Activated naive CD4-positive, alpha-beta T cell treated with anti-CD3 and anti-CD28 coated beads, Interleukin-2, amount 50 U/mL, for 72 hours (primary cell): Measurements from ENCODE around the gene KCNMA1. TPM values are rescaled to one million over a fixed set of nuclear protein-coding genes. Genes with fewer than 3 reads are reported as not detected.
A peak's percentile ranks its signal among the peaks of the same experiment; 100 is the strongest.

ENCODE experiments used
- ATAC-seq, 2 donors: fragments of 150-1000 bp; cut with Tn5 transposase; 2 replicates each; pipeline ENCODE4 v1.10.0; 2021; ENCODE audit warnings: mild to moderate bottlenecking in 2 of 2, moderate library complexity in 2 of 2
- DNase-seq, 2 donors: peaks; one replicate each; pipeline ENCODE4 v3.0.0; 2021 to 2022; ENCODE audit warnings: low spot score in 2 of 2
- H3K27ac Mint-ChIP-seq, 2 donors: one replicate each; pipeline ENCODE4 v1.8.0; 2022; ENCODE audit warnings: mild to moderate bottlenecking in 2 of 2, mixed read lengths in 2 of 2
- H3K36me3 Mint-ChIP-seq, 2 donors: one replicate each; pipeline ENCODE4 v1.8.0; 2022; ENCODE audit warnings: mixed read lengths in 2 of 2
- H3K9me3 Mint-ChIP-seq, 2 donors: one replicate each; pipeline ENCODE4 v1.8.0; 2022; ENCODE audit warnings: mixed read lengths in 2 of 2
- total RNA-seq, 2 donors: library from RNA; stranded (reverse); gene quantifications; one replicate each; pipeline ENCODE4 v1.2.3, GENCODE V29; 2022

The KCNMA1 gene
- total RNA-seq, 2 donors from 2014 or later: not detected

DNA sequence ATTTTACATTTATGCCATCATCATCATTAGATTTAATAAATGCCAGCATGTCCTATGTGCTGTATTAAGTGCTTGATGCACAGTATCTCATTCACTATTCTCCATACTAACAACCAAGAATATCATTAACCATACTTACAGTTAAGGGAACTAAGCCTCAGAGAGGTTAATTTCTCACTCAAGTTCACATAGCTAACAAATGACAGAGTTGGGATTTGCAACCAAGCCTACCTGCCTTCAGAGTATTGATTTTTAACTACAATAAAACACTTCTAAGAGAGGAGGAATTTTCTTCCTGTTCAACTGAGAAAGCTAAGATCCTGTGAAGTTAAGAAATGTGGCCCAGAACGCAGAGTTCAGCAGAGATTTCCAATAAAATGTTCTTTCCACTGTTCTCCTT is 403.0 kb downstream of the KCNMA1 start:
- no peak for DNase-seq
- no peaks in the 10 kb centered on the region for H3K36me3 Mint-ChIP-seq
- no peak overlapping the region for H3K27ac Mint-ChIP-seq
- peaks cover 0 to 4% of the 10 kb centered on the region in 2 donors for H3K9me3 Mint-ChIP-seq
- no peak for ATAC-seq

DNA sequence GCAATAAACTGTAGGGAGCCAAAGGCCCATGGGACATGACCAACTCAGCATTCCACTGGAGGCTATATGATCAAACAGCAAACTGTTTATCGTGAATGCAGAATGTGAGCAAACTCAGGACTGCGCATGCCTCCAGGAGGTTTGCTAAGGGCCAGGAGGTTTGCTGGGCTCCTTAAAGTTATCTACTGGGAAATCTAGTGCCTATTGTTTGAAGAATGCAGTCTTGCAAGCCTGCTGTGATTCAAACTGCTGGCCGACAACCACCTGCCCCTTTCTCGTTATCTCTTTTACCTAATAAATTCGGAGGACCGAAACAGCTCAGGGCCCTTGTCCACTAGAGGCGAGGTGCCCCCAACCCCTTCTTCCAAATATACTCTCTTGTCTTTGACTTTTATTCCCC is 404.1 kb downstream of the KCNMA1 start:
- H3K9me3 Mint-ChIP-seq: peaks cover 0 to 4% of the 10 kb centered on the region in 2 donors
- H3K36me3 Mint-ChIP-seq: no peaks in the 10 kb centered on the region
- ATAC-seq (no peak), DNase-seq (no peak)
- no peak overlapping the region for H3K27ac Mint-ChIP-seq

DNA sequence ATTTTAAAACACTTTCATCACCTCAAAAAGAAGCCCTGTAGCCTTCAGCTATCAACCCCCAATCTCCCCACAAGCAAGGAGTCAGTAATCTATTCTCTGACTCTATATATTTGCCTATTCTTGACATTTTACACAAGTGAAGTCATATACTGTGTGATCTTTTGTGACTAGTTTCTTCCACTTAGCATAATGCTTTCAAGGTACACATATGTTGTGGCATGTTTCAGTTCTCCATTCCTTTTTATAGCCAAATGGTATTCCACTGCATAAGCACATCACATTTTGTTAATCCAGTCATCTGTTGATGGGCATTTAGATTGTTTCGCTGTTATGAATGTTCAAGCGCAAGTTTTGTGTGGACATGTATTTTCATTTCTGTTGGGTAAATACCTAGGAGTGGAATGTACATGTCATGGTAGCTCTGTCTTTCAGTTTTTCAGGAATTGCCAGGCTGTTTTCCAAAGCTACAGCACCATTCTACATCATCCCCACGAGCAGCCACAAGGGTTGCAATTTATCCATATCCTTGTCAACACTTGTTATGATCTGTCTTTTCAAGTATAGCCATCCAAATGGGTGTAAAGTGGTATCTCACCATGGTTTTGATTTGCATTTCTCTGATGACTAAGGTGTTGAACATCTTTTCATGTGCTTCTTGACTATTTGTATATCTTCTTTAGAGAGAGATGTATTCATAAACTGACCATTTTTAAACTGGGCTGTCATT is 405.6 kb downstream of the KCNMA1 start:
- Mint-ChIP-seq H3K27ac (no peak overlapping the region), H3K36me3 (no peaks in the 10 kb centered on the region), H3K9me3 (peaks cover 0 to 4% of the 10 kb centered on the region in 2 donors)
- ATAC-seq (no peak), DNase-seq (no peak)

DNA sequence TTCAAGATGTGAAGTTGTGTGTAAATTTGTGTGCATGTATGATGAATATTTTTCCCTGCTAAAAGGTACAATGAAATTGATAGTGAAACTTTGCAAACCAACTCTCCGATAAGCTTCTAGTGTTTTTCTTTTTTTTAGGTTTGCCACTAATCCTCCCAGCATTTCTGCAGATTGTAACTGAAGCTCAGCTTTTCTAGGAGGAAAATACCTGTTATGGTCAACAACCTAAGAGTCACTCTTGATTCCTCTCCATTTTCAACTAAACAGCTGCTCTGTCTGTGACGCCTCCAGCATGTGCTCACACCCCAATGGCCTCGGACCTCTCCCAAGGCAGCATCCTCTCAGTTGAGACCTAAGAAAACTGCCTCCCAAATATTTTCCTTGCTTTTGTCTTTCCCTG is 406.2 kb downstream of the KCNMA1 start:
- H3K27ac Mint-ChIP-seq: peak overlapping the region in 1 of 2 donors; percentile 62
- DNase-seq (no peak), ATAC-seq (no peak)
- peaks cover 0 to 4% of the 10 kb centered on the region in 2 donors for H3K9me3 Mint-ChIP-seq
- H3K36me3 Mint-ChIP-seq: no peaks in the 10 kb centered on the region

DNA sequence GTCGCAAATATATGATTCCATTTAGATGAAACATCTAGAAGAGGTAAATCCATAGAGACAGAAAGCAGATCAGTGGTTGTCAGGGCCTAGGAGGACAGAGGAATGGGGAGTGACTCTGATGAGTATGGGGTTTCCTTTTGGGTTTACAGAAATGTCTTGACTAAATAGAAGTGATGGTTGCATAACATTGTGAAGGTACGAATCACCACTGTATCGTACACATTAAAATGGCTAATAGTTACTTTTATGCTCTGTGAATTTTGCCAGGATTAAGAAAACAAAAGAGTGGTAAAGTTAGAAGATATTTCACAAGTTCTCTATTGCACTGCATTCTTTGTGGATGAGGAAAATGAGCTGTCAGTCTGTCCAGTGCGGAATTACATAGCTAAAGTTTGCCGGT is 407.4 kb downstream of the KCNMA1 start:
- no peak for DNase-seq
- Mint-ChIP-seq H3K9me3 (peaks cover 0 to 4% of the 10 kb centered on the region in 2 donors), H3K27ac (no peak overlapping the region), H3K36me3 (no peaks in the 10 kb centered on the region)
- ATAC-seq: no peak

DNA sequence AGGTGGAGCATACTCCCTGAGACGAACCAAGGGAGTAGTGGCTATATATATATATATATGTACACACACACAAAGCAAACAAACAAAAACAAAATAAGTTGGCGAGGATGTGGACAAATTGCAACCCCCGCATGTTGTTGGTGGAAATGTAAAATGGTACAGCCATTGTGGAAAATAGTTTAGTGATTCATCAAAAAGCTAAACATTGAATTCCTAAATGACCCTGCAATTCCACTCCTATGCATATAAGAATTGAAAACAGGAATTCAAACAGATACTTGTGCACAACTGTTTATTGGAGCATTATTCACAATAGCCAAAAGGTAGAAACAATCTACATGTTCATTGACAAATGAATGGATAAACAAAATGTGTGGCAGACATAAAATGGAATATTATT is 407.9 kb downstream of the KCNMA1 start:
- peaks cover 0 to 4% of the 10 kb centered on the region in 2 donors for H3K9me3 Mint-ChIP-seq
- DNase-seq: no peak
- no peak overlapping the region for H3K27ac Mint-ChIP-seq
- H3K36me3 Mint-ChIP-seq: no peaks in the 10 kb centered on the region
- no peak for ATAC-seq

DNA sequence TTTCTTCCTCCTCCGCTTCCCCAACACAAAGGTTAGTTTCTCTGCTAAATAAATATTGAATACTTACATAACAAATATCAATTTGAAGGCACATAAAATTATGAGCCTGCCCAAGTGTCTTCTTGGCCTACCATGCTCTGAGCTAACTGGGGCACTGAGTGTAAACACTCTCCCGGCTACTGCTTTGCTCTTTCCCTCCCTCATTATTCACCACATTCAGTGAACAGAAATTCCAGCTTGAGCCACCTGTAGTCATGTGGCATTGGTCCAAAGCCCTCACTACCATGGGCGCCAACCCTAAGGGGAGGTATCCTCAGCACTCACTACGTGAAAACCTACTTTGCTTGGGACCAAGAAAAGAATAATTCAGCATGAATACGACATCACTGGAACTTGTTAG is 409.0 kb downstream of the KCNMA1 start:
- Mint-ChIP-seq H3K27ac (no peak overlapping the region), H3K36me3 (no peaks in the 10 kb centered on the region), H3K9me3 (peaks cover 0 to 4% of the 10 kb centered on the region in 2 donors)
- DNase-seq (no peak), ATAC-seq (no peak)

DNA sequence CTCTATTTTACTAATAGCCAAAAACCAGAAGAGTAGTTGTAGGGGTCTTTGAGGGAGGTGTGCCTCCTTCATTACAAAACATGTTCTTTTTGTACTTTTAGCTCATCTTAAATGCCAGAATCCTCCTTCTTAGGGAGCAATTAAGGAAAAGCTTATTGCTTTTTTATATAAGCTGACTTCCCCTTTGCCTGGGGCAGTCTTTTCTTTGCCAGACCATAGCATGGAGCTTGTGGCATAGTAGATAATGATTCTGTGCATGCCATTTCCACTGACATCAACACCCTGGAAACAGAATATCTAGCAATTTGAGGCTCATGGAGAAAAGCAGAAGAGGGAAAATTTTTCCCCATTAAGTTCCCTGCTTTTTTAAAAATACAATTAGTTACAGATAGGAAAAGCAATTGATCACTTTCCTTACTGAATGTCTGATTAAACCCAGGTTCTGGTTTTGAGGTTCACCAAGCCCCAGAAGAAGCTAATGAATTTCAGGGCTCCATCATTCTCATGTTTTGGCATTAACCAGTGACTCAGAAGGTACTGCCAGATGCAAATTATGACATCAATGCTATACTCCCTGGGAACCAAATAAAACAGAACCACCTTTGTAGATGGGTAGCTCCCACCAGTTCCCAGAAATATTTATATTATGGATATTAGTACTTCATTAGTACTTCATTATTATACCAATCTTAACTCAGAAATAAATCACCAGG is 410.6 kb downstream of the KCNMA1 start:
- ATAC-seq (no peak), DNase-seq (no peak)
- H3K27ac Mint-ChIP-seq: no peak overlapping the region
- no peaks in the 10 kb centered on the region for H3K9me3 Mint-ChIP-seq
- H3K36me3 Mint-ChIP-seq: no peaks in the 10 kb centered on the region

DNA sequence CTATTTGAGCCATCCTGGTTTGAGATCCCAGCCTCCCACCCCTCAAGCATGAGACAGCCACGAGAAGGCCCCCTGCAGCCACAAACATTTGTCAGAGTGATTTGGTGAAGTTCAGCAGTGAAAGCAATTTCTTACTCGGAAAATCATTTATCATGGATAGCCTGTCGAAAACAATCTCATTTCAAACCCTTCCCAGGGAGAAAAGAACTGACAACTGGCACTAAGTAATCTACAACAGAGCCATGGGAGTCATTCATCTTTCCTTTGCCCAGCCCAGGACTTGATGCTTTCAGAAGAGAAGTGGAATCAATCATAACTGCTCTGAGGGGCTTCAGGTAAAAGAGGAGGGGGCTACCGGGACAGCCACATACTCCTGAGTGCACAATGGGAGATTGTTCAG is 411.2 kb downstream of the KCNMA1 start:
- ATAC-seq (no peak), DNase-seq (no peak)
- Mint-ChIP-seq H3K36me3 (no peaks in the 10 kb centered on the region), H3K27ac (no peak overlapping the region), H3K9me3 (no peaks in the 10 kb centered on the region)

DNA sequence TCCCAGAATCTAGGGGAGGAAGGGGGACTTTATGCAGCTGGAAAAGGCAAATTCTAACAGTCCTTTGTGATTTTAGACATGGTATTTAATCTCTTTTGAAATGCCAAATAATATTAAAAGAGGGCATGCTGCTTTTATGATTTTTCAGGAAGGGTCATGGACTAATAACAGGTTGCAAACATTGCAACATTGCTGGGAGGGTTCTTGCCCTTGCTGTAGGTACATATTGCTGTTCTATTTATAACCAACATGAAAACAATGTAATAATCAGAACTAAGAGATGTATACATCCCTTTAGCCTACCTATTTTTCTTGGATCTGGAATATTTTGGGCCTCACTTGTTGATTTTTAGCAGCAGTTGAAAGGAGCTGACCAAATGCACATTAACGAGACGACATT is 411.6 kb downstream of the KCNMA1 start:
- Mint-ChIP-seq H3K27ac (no peak overlapping the region), H3K9me3 (no peaks in the 10 kb centered on the region), H3K36me3 (no peaks in the 10 kb centered on the region)
- ATAC-seq: no peak
- DNase-seq: no peak

DNA sequence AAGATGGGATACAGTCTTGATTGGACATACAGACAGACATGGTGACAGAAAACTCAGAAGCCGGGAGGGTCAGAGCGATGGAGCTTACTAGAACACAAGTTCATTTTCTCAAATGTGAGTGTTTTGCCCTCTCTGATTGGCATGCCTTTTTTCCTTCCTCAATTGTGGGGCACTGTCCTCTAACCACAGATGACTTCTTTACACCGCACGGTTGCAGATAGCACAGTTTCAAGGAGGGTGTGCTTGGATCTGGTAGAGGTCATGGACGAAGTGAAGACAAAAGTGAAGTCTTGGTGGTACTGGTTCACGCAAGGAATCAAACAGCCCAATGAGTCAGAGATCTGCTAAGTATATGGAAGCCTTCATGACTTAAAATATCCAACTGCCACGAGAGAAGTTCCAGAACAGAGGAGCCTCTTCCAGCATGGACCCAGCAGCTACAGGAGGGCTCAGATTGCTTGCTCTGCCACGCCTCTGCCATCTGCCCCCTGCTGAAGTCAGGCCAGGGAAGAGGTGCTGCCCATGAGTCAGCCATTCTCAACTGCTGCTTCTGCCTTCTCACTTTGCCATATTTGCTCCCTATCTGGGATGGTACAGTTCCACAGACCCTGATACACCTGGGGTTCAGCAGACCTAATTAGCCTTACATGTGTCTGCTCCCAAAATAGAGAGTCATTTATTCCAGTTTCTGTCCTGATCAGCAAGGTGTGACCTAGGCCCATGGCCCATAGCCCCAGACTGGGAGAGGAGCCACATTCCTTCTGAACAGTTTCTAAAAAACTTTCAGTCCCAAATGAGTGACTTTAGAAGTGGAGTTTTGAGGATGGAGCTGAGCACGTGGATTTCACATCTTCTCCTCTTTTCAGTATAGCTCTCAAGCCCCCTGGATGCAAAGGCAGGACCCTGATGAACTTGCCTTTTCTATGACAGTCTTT is 413.8 kb downstream of the KCNMA1 start:
- DNase-seq (no peak), ATAC-seq (no peak)
- Mint-ChIP-seq H3K9me3 (no peaks in the 10 kb centered on the region), H3K36me3 (no peaks in the 10 kb centered on the region), H3K27ac (no peak overlapping the region)

DNA sequence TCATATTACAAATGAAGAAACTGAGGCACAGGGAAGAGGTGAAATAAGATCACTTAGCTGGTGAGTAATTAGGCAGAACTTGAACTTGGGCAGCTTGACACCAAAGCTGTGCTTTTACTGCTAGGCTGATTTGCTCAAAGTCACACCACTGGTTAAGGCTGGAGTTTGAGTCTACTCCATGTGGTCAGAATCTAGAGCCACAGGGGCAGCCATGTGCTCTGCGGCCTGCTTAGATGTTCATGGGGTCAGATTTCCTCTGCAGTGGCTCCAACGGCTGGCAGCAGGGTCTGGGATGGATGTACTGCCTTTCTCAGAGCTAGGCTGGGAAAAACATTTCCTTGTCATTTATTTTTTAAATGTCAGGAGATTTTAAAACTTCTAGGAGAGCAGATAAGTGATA is 417.5 kb downstream of the KCNMA1 start:
- ATAC-seq (no peak), DNase-seq (no peak)
- no peaks in the 10 kb centered on the region for H3K9me3 Mint-ChIP-seq
- H3K27ac Mint-ChIP-seq: no peak overlapping the region
- H3K36me3 Mint-ChIP-seq: no peaks in the 10 kb centered on the region

DNA sequence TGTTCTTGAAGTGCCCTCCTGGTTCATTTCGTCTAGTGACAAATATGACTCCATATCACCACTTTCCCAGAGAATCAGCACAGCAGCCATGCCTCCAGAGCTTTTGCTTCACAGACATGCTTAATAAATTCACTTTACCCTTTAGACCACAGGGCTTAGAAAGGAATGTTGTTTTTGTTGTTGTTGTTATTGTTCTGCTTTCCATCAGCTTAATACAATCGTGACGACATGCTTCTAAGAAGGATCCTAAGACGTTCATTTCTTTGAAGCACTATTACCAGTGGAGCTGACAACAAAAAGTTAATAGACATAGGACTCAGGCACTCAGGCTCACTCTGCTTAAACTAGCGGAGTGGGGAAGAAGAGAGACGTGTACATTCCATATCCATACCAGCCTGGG is 418.6 kb downstream of the KCNMA1 start:
- ATAC-seq: no peak
- no peaks in the 10 kb centered on the region for H3K36me3 Mint-ChIP-seq

DNA sequence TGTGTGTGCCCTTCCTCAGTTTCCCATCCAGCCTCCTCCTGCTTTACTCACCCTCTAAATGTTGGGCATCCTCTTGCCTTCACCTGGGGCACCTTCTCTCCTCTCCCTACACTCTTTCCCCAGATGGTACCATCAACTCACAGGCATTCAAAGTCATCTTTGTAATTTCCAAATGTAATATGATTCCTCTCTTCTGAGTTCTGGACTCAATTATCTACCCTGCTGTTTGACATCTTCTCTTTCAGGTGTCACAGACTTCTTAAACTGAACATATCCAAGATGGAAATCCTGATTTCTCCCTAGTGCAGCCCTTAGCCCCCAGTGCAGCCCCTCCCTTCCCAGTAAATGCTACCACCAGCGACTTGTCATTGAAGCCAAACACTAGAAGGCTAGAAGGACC is 422.8 kb downstream of the KCNMA1 start:
- ATAC-seq: no peak
- Mint-ChIP-seq H3K27ac (no peak overlapping the region), H3K36me3 (no peaks in the 10 kb centered on the region), H3K9me3 (no peaks in the 10 kb centered on the region)
- no peak for DNase-seq

More for the DNA sequence above, 418.6 kb downstream of the KCNMA1 start:
- Mint-ChIP-seq H3K27ac (no peak overlapping the region), H3K9me3 (no peaks in the 10 kb centered on the region)
- no peak for DNase-seq

DNA sequence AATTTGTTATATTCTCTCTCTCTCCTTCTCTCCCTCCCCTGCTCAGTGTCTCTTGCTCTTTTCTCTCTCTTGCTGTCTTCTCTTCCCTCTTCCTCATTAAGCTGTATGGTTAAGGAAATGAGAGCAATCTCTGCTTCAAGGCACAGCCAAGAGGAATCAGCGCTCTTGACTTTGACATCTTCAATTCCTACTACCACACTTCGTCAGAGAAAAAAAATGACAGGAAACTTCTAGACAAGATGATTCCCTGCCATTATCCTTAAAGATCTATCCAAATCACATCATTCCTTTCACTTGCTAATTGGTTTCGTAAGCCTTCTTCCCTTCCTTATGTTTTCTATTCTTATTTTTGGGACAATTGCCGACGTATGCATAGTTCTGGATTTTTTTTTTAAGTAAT is 425.0 kb downstream of the KCNMA1 start:
- no peak overlapping the region for H3K27ac Mint-ChIP-seq
- ATAC-seq (no peak), DNase-seq (no peak)
- no peaks in the 10 kb centered on the region for H3K9me3 Mint-ChIP-seq
- H3K36me3 Mint-ChIP-seq: no peaks in the 10 kb centered on the region

DNA sequence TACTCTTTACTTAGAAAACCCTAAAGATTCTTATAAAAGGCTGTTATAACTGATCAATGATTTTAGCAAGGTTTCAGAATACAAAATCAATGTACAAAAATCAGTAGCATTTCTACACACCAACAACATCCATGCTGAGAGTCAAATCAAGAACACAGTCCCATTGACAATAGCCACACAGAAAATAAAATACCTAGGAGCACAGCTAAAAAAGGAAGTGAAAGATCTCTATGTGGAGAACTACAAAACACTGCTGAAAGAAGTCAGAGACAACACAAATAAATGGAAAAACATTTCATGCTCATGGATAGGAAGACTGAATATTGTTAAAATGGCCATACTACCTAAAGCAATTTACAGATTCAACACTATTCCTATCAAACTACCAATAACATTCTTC is 427.0 kb downstream of the KCNMA1 start:
- H3K36me3 Mint-ChIP-seq: no peaks in the 10 kb centered on the region
- DNase-seq: no peak
- no peak overlapping the region for H3K27ac Mint-ChIP-seq
- no peaks in the 10 kb centered on the region for H3K9me3 Mint-ChIP-seq
- no peak for ATAC-seq

DNA sequence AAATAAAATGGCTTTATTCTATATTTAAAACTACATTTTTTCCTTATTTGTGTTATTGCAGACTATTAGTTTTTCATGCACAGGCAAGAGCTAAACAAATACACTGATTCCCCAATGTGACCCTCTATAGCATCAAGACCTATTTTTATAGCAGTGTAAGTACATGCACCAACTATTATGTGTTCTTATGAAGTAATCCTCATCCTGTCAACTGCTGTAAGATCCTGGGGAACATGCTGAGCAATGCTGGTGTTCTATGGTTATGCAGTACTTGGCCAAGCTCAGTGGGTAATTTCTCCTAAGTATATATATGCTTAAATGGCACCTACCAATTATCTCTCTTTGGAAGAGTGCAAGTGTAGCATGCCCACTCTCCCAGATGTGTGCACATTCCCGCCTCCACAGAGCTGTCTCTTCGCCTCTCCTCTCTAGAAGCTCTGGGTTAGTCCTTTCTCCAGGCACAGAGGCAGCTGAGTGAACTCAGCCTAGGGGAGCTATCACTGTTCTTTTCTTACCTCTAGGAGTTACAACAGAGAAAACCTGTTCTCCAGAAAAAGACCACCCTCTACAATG is 428.8 kb downstream of the KCNMA1 start:
- ATAC-seq (no peak), DNase-seq (no peak)
- no peaks in the 10 kb centered on the region for H3K36me3 Mint-ChIP-seq
- H3K9me3 Mint-ChIP-seq: no peaks in the 10 kb centered on the region
- no peak overlapping the region for H3K27ac Mint-ChIP-seq
